B cell (primary cell): ENCODE measurements around the gene EYA3. TPM values are rescaled to one million over a fixed set of nuclear protein-coding genes. Genes with fewer than 3 reads are reported as not detected.

ENCODE experiments used
- ATAC-seq: fragments of 200-7000 bp; cut with Tn5 transposase; one replicate; pipeline ENCODE4 v1.10.0; 2021; ENCODE audit warnings: low read depth, mild to moderate bottlenecking, moderate number of reproducible peaks, moderate library complexity
- CTCF ChIA-PET: fragments of 350-600 bp; sonication (Branson Sonifier 250); formaldehyde crosslinking; loops from one replicate; lab custom pipeline; 2021; ENCODE audit warnings: antibody characterized with exemption, inconsistent platforms; lab: Charles Lee
- POLR2A ChIA-PET: fragments of 350-600 bp; sonication (Branson Sonifier 250); formaldehyde crosslinking; loops from one replicate; lab custom pipeline; 2021; ENCODE audit warnings: antibody characterized with exemption; lab: Charles Lee
- DNase-seq: peaks from one replicate; pipeline ENCODE4 v3.0.0; 2013
- H2AFZ ChIP-seq: 2 replicates; pipeline ENCODE4 v1.6.1; 2012; ENCODE audit warnings: mild to moderate bottlenecking, low read depth, low read length; ENCODE audit not compliant: insufficient read depth, poor library complexity, severe bottlenecking
- H3K27ac ChIP-seq, 2 donors: 1 replicate in 1 of 2; 2 replicates in 1 of 2; pipeline ENCODE4 v1.5.1; 2012 to 2013; ENCODE audit warnings: low read length in 2 of 2, mild to moderate bottlenecking in 2 of 2, moderate library complexity in 1 of 2
- H3K27me3 ChIP-seq, 4 experiments: fragments of 200-600 bp in 1 of 4; sonication (generic) in 1 of 4; replicated peaks in 1 of 4; 1 replicate in 2 of 4; 2 replicates in 2 of 4; pipeline versions ENCODE4 v1.6.1 to v1.7.0; 2013 to 2016; ENCODE audit warnings: low read length in 3 of 4, mild to moderate bottlenecking in 2 of 4, mixed read lengths in 1 of 4, moderate library complexity in 1 of 4; ENCODE audit not compliant: insufficient read depth in 4 of 4, control insufficient read depth in 3 of 4; ENCODE audit errors: control extremely low read depth in 1 of 4
- H3K36me3 ChIP-seq, 2 experiments: replicated peaks in 1 of 2; 1 replicate in 1 of 2; 2 replicates in 1 of 2; pipeline versions ENCODE4 v1.6.1 to v1.7.1; 2013; ENCODE audit warnings: low read length in 1 of 2; ENCODE audit not compliant: insufficient read depth in 2 of 2, control insufficient read depth in 1 of 2; ENCODE audit errors: control extremely low read depth in 1 of 2, extremely low read depth in 1 of 2
- H3K4me1 ChIP-seq, 2 donors: fragments of 200-600 bp in 1 of 2; sonication (generic) in 1 of 2; 1 replicate in 1 of 2; 2 replicates in 1 of 2; pipeline versions ENCODE4 v1.5.1 to v1.6.1; 2013 to 2017; ENCODE audit warnings: low read length in 2 of 2; ENCODE audit not compliant: control insufficient read depth in 2 of 2, insufficient read depth in 2 of 2
- H3K4me2 ChIP-seq: replicated peaks from 2 replicates; pipeline ENCODE3; 2012; ENCODE audit warnings: mild to moderate bottlenecking, low read depth, low read length; ENCODE audit not compliant: poor library complexity, severe bottlenecking
- H3K4me3 ChIP-seq, 5 experiments: fragments of 200-600 bp in 1 of 5; sonication (generic) in 1 of 5; 1 replicate in 3 of 5; 2 replicates in 2 of 5; pipeline versions ENCODE4 v1.5.1 to v1.7.0; 2011 to 2016; ENCODE audit warnings: low read length in 4 of 5, mild to moderate bottlenecking in 4 of 5, low read depth in 2 of 5, control low read depth in 1 of 5, moderate library complexity in 1 of 5; ENCODE audit not compliant: insufficient read depth in 1 of 5; ENCODE audit errors: control extremely low read depth in 1 of 5, extremely low read depth in 1 of 5
- H3K79me2 ChIP-seq: fragments of 200-600 bp; sonication (generic); one replicate; pipeline ENCODE4 v1.6.0; 2016; ENCODE audit warnings: low read length; ENCODE audit not compliant: control insufficient read depth, insufficient read depth
- H3K9ac ChIP-seq: fragments of 200-600 bp; sonication (generic); 2 replicates; pipeline ENCODE4 v1.6.1; 2017; ENCODE audit warnings: mild to moderate bottlenecking, low read length, moderate library complexity
- H3K9me3 ChIP-seq, 3 donors: one replicate each; pipeline versions ENCODE4 v1.6.1 to v1.7.1; 2013; ENCODE audit warnings: low read length in 2 of 3; ENCODE audit not compliant: control insufficient read depth in 2 of 3, insufficient read depth in 1 of 3; ENCODE audit errors: control extremely low read depth in 1 of 3
- H4K20me1 ChIP-seq: 2 replicates; pipeline ENCODE4 v1.6.0; 2012; ENCODE audit warnings: mild to moderate bottlenecking, low read length; ENCODE audit not compliant: insufficient read depth, control insufficient read depth, poor library complexity, severe bottlenecking
- H3K27ac Mint-ChIP-seq: one replicate; pipeline ENCODE4 v1.8.0; 2021; ENCODE audit warnings: mixed read lengths
- H3K27me3 Mint-ChIP-seq: one replicate; pipeline ENCODE4 v1.8.0; 2021; ENCODE audit warnings: mixed read lengths
- H3K4me1 Mint-ChIP-seq: one replicate; pipeline ENCODE4 v1.8.0; 2021; ENCODE audit warnings: mixed read lengths
- H3K4me3 Mint-ChIP-seq: one replicate; pipeline ENCODE4 v1.8.0; 2021; ENCODE audit warnings: mixed read lengths
- H3K9me3 Mint-ChIP-seq: one replicate; pipeline ENCODE4 v1.8.0; 2022; ENCODE audit warnings: mixed read lengths; ENCODE audit not compliant: insufficient read depth
- EZH2 ChIP-seq: IDR thresholded peaks from 2 replicates; pipeline ENCODE4 v1.6.1; 2012; ENCODE audit warnings: borderline replicate concordance, low read depth, mild to moderate bottlenecking, moderate library complexity, low read length; ENCODE audit not compliant: insufficient read depth, poor library complexity, severe bottlenecking
- WGBS: methylation state at CpG from one replicate; pipeline ENCODE4 v1.1.5; 2013; ENCODE audit warnings: missing lambda C conversion rate; ENCODE audit not compliant: insufficient coverage; 5-methylcytosine and 5-hydroxymethylcytosine counted together
- intact Hi-C: fragments of 100-400 bp; cut with micrococcal nuclease; formaldehyde crosslinking; loops from one replicate; pipeline ENCODE4 v1.10.0; 2022
- polyA plus RNA-seq: library from polyadenylated mRNA; depleted of rRNA; stranded (reverse); fragments of >200 nt; gene quantifications from 2 replicates; pipeline ENCODE4 v1.2.3, GENCODE V29; 2012
- total RNA-seq, 2 donors: library from RNA; stranded (reverse); fragments of 120-200 nt in 1 of 2; gene quantifications; 1 replicate in 1 of 2; 2 replicates in 1 of 2; pipeline versions ENCODE4 v1.2.3 to v1.2.4, GENCODE V29; 2013 to 2022
- TF ChIP-seq, protein P1 (sequence below): fragments of 200-600 bp; IDR thresholded peaks from one replicate; pipeline ENCODE4 v1.8.0; 2022; ENCODE audit warnings: antibody characterized with exemption, mild to moderate bottlenecking

Gene EYA3
- total and polyA plus RNA-seq, 2 donors (not counting 1 experiment from before 2014, with no cell fraction given), result 14.1 to 31.3 TPM

GRCh38 chr1:27934818-27935549 is 153.4 kb downstream of the EYA3 start, which contains the start of gene SMPDL3B:
SMPDL3B (plus strand) TSS chr1:27935000; CDS start chr1:27935184, 184 bp downstream.
- ChIA-PET POLR2A (interaction anchor here (0.5 kb wide), 1 partner anchor 166 kb away, joined by 3 read pairs; no protein-coding TSS in a partner anchor), CTCF (interaction anchor here (0.6 kb wide), 2 partner anchors 12 to 609 kb away, joined by 4 to 6 read pairs; no protein-coding TSS in a partner anchor)
- ATAC-seq, result no peak
- no peak within 1 kb of the TSS for H3K27ac Mint-ChIP-seq
- Histone ChIP-seq H3K36me3 (no peaks in the 10 kb centered on the region), H3K9ac (peak within 1 kb of the TSS; percentile 16), H3K4me2 (peak within 1 kb of the TSS; percentile 41), H3K4me1 (peaks cover 12 to 16% of the 10 kb centered on the region in 2 donors), H3K79me2 (no peaks in the 10 kb centered on the region), H3K4me3 (peak within 1 kb of the TSS in 1 of 5 experiments; percentile 21), H3K27ac (no peak within 1 kb of the TSS), H3K9me3 (peaks cover 0 to 4% (median 0%) of the 10 kb centered on the region in 3 donors), H3K27me3 (peaks cover 0 to 19% (median 9%) of the 10 kb centered on the region in 4 experiments), H4K20me1 (no peaks in the 10 kb centered on the region), H2AFZ (peak within 1 kb of the TSS; percentile 76)
- peaks cover 18% of the 10 kb centered on the region for H3K27me3 Mint-ChIP-seq
- intact Hi-C loops, result no loop called here
- DNase-seq, result no peak
- H3K4me3 Mint-ChIP-seq, result peak within 1 kb of the TSS; percentile 4
- TF ChIP-seq, protein P1, sequence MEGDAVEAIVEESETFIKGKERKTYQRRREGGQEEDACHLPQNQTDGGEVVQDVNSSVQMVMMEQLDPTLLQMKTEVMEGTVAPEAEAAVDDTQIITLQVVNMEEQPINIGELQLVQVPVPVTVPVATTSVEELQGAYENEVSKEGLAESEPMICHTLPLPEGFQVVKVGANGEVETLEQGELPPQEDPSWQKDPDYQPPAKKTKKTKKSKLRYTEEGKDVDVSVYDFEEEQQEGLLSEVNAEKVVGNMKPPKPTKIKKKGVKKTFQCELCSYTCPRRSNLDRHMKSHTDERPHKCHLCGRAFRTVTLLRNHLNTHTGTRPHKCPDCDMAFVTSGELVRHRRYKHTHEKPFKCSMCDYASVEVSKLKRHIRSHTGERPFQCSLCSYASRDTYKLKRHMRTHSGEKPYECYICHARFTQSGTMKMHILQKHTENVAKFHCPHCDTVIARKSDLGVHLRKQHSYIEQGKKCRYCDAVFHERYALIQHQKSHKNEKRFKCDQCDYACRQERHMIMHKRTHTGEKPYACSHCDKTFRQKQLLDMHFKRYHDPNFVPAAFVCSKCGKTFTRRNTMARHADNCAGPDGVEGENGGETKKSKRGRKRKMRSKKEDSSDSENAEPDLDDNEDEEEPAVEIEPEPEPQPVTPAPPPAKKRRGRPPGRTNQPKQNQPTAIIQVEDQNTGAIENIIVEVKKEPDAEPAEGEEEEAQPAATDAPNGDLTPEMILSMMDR, result no peak
- no peak for TF ChIP-seq EZH2
- no peaks in the 10 kb centered on the region for H3K9me3 Mint-ChIP-seq
- WGBS, result under 1% methylated on average over 14 of the region's 16 CpGs
- H3K4me1 Mint-ChIP-seq, result peaks cover 21% of the 10 kb centered on the region

- Histone ChIP-seq H3K9me3 (peaks cover 0 to 4% (median 0%) of the 10 kb centered on the region in 3 donors), H3K27ac (no peak overlapping the region), H3K79me2 (no peaks in the 10 kb centered on the region), H3K4me2 (no peak overlapping the region), H3K4me3 (no peak overlapping the region), H3K27me3 (peaks cover 0 to 19% (median 9%) of the 10 kb centered on the region in 4 experiments), H2AFZ (no peak overlapping the region), H4K20me1 (no peaks in the 10 kb centered on the region), H3K4me1 (peaks cover 12 to 16% of the 10 kb centered on the region in 2 donors), H3K9ac (no peak overlapping the region), H3K36me3 (no peaks in the 10 kb centered on the region)
- H3K27me3 Mint-ChIP-seq, result peaks cover 18% of the 10 kb centered on the region
- ChIA-PET POLR2A (no interaction called here), CTCF (no interaction called here)
- intact Hi-C loops, result no loop called here
- WGBS, result 100% methylated on average over 1 of the region's 4 CpGs
- H3K4me3 Mint-ChIP-seq, result no peak overlapping the region
- TF ChIP-seq, protein P1, result no peak
- TF ChIP-seq EZH2, result no peak
- peaks cover 21% of the 10 kb centered on the region for H3K4me1 Mint-ChIP-seq
- no peak overlapping the region for H3K27ac Mint-ChIP-seq
- ATAC-seq (no peak), DNase-seq (no peak)
- no peaks in the 10 kb centered on the region for H3K9me3 Mint-ChIP-seq
These were observed 156.7 kb downstream of the EYA3 start for GRCh38 chr1:27931759-27932158.
